Esophagus muscularis mucosa (tissue), 4 donors: ENCODE data around the gene SFT2D1. TPM values are rescaled to one million over a fixed set of nuclear protein-coding genes. Genes with fewer than 3 reads are reported as not detected.
"Not testable (repeated sequence)": the region's sequence is repeated elsewhere in the genome, so short reads cannot be mapped to it uniquely, and the experiment has no call there.

ENCODE experiments used
- DNase-seq: peaks from one replicate; pipeline ENCODE4 v3.0.0-alpha.2; 2017; ENCODE audit errors: extremely low spot score
- H3K27ac ChIP-seq, 4 donors: fragments of 200-600 bp; sonication (generic); replicated peaks in 1 of 4; 1 replicate in 3 of 4; 2 replicates in 1 of 4; pipeline ENCODE4 v1.5.1; 2016 to 2019; ENCODE audit warnings: mild to moderate bottlenecking in 1 of 4
- H3K27me3 ChIP-seq, 4 donors: fragments of 200-600 bp; sonication (generic); one replicate each; pipeline versions ENCODE4 v1.5.1 to v1.6.0; 2016 to 2019
- H3K36me3 ChIP-seq, 4 donors: fragments of 200-600 bp; sonication (generic); one replicate each; pipeline ENCODE4 v1.5.1; 2016 to 2019
- H3K4me1 ChIP-seq, 4 donors: fragments of 200-600 bp; sonication (generic); one replicate each; pipeline ENCODE4 v1.5.1; 2016 to 2019
- H3K4me3 ChIP-seq, 4 donors: fragments of 200-600 bp; sonication (generic); 1 replicate in 2 of 4; 2 replicates in 2 of 4; pipeline ENCODE4 v1.5.1; 2016 to 2019; ENCODE audit warnings: mild to moderate bottlenecking in 4 of 4, moderate library complexity in 1 of 4
- H3K9me3 ChIP-seq, 4 donors: fragments of 200-600 bp; sonication (generic); 1 replicate in 3 of 4; 2 replicates in 1 of 4; pipeline ENCODE4 v1.5.1; 2016 to 2019
- CTCF ChIP-seq, 3 experiments: fragments of 200-600 bp in 2 of 3; fragments of 450-650 bp in 1 of 3; sonication (generic) in 2 of 3; IDR thresholded peaks; one replicate each; pipeline ENCODE4 v1.5.1; 2017 to 2019; ENCODE audit warnings: antibody characterized with exemption in 3 of 3, mild to moderate bottlenecking in 2 of 3, moderate library complexity in 1 of 3
- EP300 ChIP-seq: sonication (generic); formaldehyde crosslinking; IDR thresholded peaks from one replicate; pipeline ENCODE4 v1.6.1; 2017; ENCODE audit warnings: antibody characterized with exemption
- POLR2A ChIP-seq: fragments of 450-650 bp; IDR thresholded peaks from one replicate; pipeline ENCODE4 v1.6.1; 2017; ENCODE audit warnings: antibody characterized with exemption, moderate library complexity, mild to moderate bottlenecking, low read depth
- POLR2AphosphoS5 ChIP-seq, 2 donors: sonication (generic); formaldehyde crosslinking; IDR thresholded peaks; one replicate each; pipeline ENCODE4 v1.6.1; 2017; ENCODE audit warnings: antibody characterized with exemption in 2 of 2
- WGBS: methylation state at CpG from one replicate; pipeline ENCODE4 v1.1.5; 2018; 5-methylcytosine and 5-hydroxymethylcytosine counted together
- intact Hi-C: fragments of 100-400 bp; cut with DNase I; formaldehyde crosslinking; loops from one replicate; pipeline ENCODE4 v1.15.1; 2023
- total RNA-seq, 4 donors: library from RNA; depleted of rRNA; stranded (reverse); fragments of >200 nt; gene quantifications; one replicate each; pipeline versions ENCODE4 v1.1.0 to v1.2.1, GENCODE V29; 2016

SFT2D1 gene
- total RNA-seq, 4 donors from 2014 or later: 19.8 to 34.9 (median 27.9) TPM

DNA sequence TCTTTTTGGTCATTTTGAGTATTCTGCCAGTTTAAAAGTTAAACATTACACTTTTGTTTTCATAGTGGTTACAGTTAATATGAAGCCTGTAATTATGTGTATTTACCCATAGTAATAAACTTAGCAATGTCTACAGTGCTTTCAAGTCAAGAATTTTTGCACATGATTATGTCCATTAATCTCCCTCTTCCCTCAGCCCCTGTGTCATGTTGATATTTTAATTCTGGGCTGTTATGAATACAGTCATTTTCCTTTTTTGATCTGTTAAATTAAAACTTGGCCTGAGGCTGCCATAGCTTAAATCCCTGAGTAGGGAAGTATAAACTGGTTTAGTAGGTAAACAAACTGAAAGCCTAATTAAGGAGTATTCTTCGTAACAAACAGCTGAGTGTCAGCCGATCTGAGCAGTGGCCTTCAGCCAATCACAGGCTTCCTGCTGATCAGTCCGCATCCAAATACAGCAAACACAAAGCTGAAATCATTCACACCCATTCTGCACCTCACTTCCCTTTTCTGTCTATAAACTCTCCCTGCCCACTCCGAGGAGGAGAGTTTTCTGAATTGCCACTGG lies 9.5 kb upstream of the SFT2D1 start:
- DNase-seq: no peak
- Histone ChIP-seq H3K27me3 (peaks cover 0 to 10% (median 0%) of the 10 kb centered on the region in 4 donors), H3K4me3 (no peak overlapping the region), H3K9me3 (peaks cover 0 to 8% (median 3%) of the 10 kb centered on the region in 4 donors), H3K36me3 (no peaks in the 10 kb centered on the region), H3K4me1 (no peaks in the 10 kb centered on the region), H3K27ac (no peak overlapping the region)
- no peak for TF ChIP-seq EP300
- TF ChIP-seq POLR2A: no peak
- no peak for TF ChIP-seq POLR2AphosphoS5 (IDR thresholded peaks at IDR 0.05)
- no peak for TF ChIP-seq CTCF (IDR thresholded peaks at IDR 0.05)
- 31% methylated on average over 4 of the region's 4 CpGs for WGBS
- intact Hi-C loops: no loop called here

- Histone ChIP-seq H3K4me1 (peaks cover 0 to 3% (median 1%) of the 10 kb centered on the region in 4 donors), H3K27ac (no peak overlapping the region), H3K36me3 (no peaks in the 10 kb centered on the region), H3K4me3 (no peak overlapping the region), H3K9me3 (peaks cover 0 to 8% (median 3%) of the 10 kb centered on the region in 4 donors), H3K27me3 (no peaks in the 10 kb centered on the region)
- intact Hi-C loops: no loop called here
- 87% methylated on average over 6 of the region's 6 CpGs for WGBS
- TF ChIP-seq EP300 (no peak), CTCF (IDR thresholded peaks at IDR 0.05) (no peak), POLR2AphosphoS5 (IDR thresholded peaks at IDR 0.05) (no peak), POLR2A (no peak)
- DNase-seq: no peak
Observed at GRCh38 chr6:166348305-166348949, 6.1 kb upstream of the SFT2D1 start.

DNA sequence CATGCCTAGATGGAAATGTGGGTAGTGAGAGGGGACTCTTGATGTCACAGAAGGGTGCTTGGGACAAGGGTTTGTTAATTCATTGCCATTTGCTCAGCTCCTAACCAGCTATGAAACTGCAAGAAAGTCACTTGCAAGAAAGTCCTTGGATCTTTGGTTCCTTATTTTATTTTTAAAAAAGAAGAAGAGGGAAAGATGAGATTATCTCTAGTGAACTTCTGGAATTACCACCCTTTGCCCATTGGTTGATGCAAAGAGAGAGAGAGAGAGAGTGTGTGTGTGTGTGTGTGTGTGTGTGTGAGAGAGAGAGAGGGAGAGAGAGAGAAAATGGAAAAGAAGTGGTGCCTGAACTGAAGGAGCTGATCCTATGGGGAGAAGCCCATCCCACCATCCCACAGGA lies 4.6 kb upstream of the SFT2D1 start:
- H3K9me3 ChIP-seq: peaks cover 0 to 8% (median 3%) of the 10 kb centered on the region in 4 donors
- no peak for DNase-seq
- H3K27me3 ChIP-seq: no peaks in the 10 kb centered on the region
- intact Hi-C loops: no loop called here
- H3K4me3 ChIP-seq: no peak overlapping the region
- H3K27ac ChIP-seq: no peak overlapping the region
- TF ChIP-seq CTCF (IDR thresholded peaks at IDR 0.05): no peak
- no peak for TF ChIP-seq POLR2AphosphoS5 (IDR thresholded peaks at IDR 0.05)
- no peak for TF ChIP-seq POLR2A
- no peak for TF ChIP-seq EP300
- peaks cover 0 to 9% (median 7%) of the 10 kb centered on the region in 4 donors for H3K4me1 ChIP-seq
- no peaks in the 10 kb centered on the region for H3K36me3 ChIP-seq

- no peak overlapping the region for H3K4me3 ChIP-seq
- no peaks in the 10 kb centered on the region for H3K27me3 ChIP-seq
- H3K36me3 ChIP-seq: no peaks in the 10 kb centered on the region
- TF ChIP-seq POLR2A (no peak), CTCF (IDR thresholded peaks at IDR 0.05) (no peak), EP300 (no peak), POLR2AphosphoS5 (IDR thresholded peaks at IDR 0.05) (no peak)
- peaks cover 0 to 8% (median 3%) of the 10 kb centered on the region in 4 donors for H3K9me3 ChIP-seq
- intact Hi-C loops: no loop called here
- H3K27ac ChIP-seq: no peak overlapping the region
- DNase-seq: no peak
- peaks cover 3 to 14% (median 11%) of the 10 kb centered on the region in 4 donors for H3K4me1 ChIP-seq
- WGBS: 92% methylated on average over 3 of the region's 3 CpGs
Observed at GRCh38 chr6:166346449-166346848, 4.1 kb upstream of the SFT2D1 start.

- WGBS: 89% methylated on average over 9 of the region's 9 CpGs
- H3K36me3 ChIP-seq, H3K9me3 ChIP-seq, intact Hi-C loops, H3K4me3 ChIP-seq, H3K27me3 ChIP-seq, DNase-seq, H3K27ac ChIP-seq: not testable (repeated sequence)
- H3K4me1 ChIP-seq: peaks cover 11 to 22% (median 19%) of the 10 kb centered on the region in 4 donors
Observed at GRCh38 chr6:166345672-166346071, 3.3 kb upstream of the SFT2D1 start.

GRCh38 chr6:166344921-166345320 lies 2.6 kb upstream of the SFT2D1 start:
- H3K27ac ChIP-seq, intact Hi-C loops, H3K36me3 ChIP-seq, H3K9me3 ChIP-seq, H3K27me3 ChIP-seq, DNase-seq, H3K4me3 ChIP-seq: not testable (repeated sequence)
- WGBS: 93% methylated on average over 2 of the region's 2 CpGs
- H3K4me1 ChIP-seq: peaks cover 17 to 29% (median 26%) of the 10 kb centered on the region in 4 donors
